ENCODE results near the gene VPS45. TPM values are rescaled to one million over a fixed set of nuclear protein-coding genes. Genes with fewer than 3 reads are reported as not detected.

Gene VPS45
- polyA plus RNA-seq, 1 of the 3 experiments (the other 2 are of a cell fraction), result 31.5 TPM

- TF ChIP-seq PBX3 (IDR thresholded peaks at IDR 0.05), result no peak
- TF ChIP-seq SMC3 (IDR thresholded peaks at IDR 0.05; ENCODE audit: low read depth, low read length), result no peak
- no peak for TF ChIP-seq RCOR1 (IDR thresholded peaks at IDR 0.05; ENCODE audit: low read length)
- TF ChIP-seq RXRA (IDR thresholded peaks at IDR 0.05; ENCODE audit: borderline replicate concordance, low read depth), result no peak
Observed at GRCh38 chr1:150066328-150066727, 1.2 kb upstream of the VPS45 start (continued).

- no peaks in the 10 kb centered on the region for H3K27me3 ChIP-seq (ENCODE audit: insufficient read depth)
- H3K4me1 ChIP-seq (ENCODE audit: control insufficient read depth in 1 of 2, insufficient read depth in 2 of 2, low read depth in 1 of 2, low read length in 1 of 2), result peaks cover 9 to 23% of the 10 kb centered on the region in 2 experiments
- H3K4me2 ChIP-seq, result peak overlapping the region; percentile 88
- TF ChIP-seq TEAD4 (IDR thresholded peaks at IDR 0.05; ENCODE audit: borderline replicate concordance, insufficient read depth), result no peak
- TF ChIP-seq FOXJ3 (CRISPR knock-in tag; IDR thresholded peaks at IDR 0.05), result no peak
- TF ChIP-seq ZBTB33 (IDR thresholded peaks at IDR 0.05; ENCODE audit: borderline replicate concordance, low read depth), result no peak
- no peak for TF ChIP-seq FOXM1 (IDR thresholded peaks at IDR 0.05; ENCODE audit: low read depth)
- no peak for TF ChIP-seq RAD21 (IDR thresholded peaks at IDR 0.05; ENCODE audit: low read length)
- TF ChIP-seq RCOR1 (IDR thresholded peaks at IDR 0.05; ENCODE audit: low read length), result no peak
- TF ChIP-seq PBX3 (IDR thresholded peaks at IDR 0.05), result no peak
- no peak for TF ChIP-seq USF1 (IDR thresholded peaks at IDR 0.05; ENCODE audit: borderline replicate concordance, low read depth)
- TF ChIP-seq CHD2 (IDR thresholded peaks at IDR 0.05; ENCODE audit: low read length, partially characterized antibody), result no peak
- TF ChIP-seq USF2 (IDR thresholded peaks at IDR 0.05; ENCODE audit: borderline replicate concordance, low read depth, low read length), result no peak
- TF ChIP-seq CTCF (IDR thresholded peaks at IDR 0.05), result no peak
- no peak for TF ChIP-seq MEF2A (IDR thresholded peaks at IDR 0.05; ENCODE audit: borderline replicate concordance, low read depth)
- TF ChIP-seq FOSL2 (IDR thresholded peaks at IDR 0.05; ENCODE audit: borderline replicate concordance, low read depth), result no peak
- no peak for TF ChIP-seq GATA2 (CRISPR knock-in tag; IDR thresholded peaks at IDR 0.05)
- TF ChIP-seq ELF1 (IDR thresholded peaks at IDR 0.05), result no peak
- TF ChIP-seq MXI1 (IDR thresholded peaks at IDR 0.05; ENCODE audit: low read depth, low read length), result no peak
- no peak for TF ChIP-seq POLR2AphosphoS5 (IDR thresholded peaks at IDR 0.05; ENCODE audit: low read depth, low read length)
- no peak for TF ChIP-seq SMC3 (IDR thresholded peaks at IDR 0.05; ENCODE audit: low read depth, low read length)
- no peak for TF ChIP-seq EP300 (IDR thresholded peaks at IDR 0.05; ENCODE audit: borderline replicate concordance in 1 of 2, low read depth in 1 of 2, low read length in 1 of 2)
- H2AFZ ChIP-seq (ENCODE audit: low read depth), result peak overlapping the region; percentile 77
- H3F3A ChIP-seq (replicated peaks; ENCODE audit: insufficient read depth), result peaks cover 33% of the 10 kb centered on the region
- no peak for DNase-seq
- H3K36me3 ChIP-seq (replicated peaks in 1 of 2; ENCODE audit: control insufficient read depth in 1 of 2, insufficient read depth in 2 of 2, low read length in 1 of 2), result peaks cover 12 to 16% of the 10 kb centered on the region in 2 experiments
- H3K4me3 ChIP-seq (ENCODE audit: low read depth in 2 of 2, low read length in 1 of 2), result peak overlapping the region; percentile 81 to 86
- ChIA-PET POLR2A (interaction anchor here (0.9 to 3.0 kb wide), 5 partner anchors 56 to 255 kb away, joined by 3 to 16 read pairs (median 5); partner anchors contain the start of genes OTUD7B and PRPF3), CTCF (interaction anchor here (0.7 to 2.3 kb wide), 5 partner anchors 9 to 1649 kb away, joined by 3 to 6 read pairs (median 4); no protein-coding TSS in a partner anchor)
- H3K79me2 ChIP-seq (ENCODE audit: insufficient read depth), result peaks cover 64% of the 10 kb centered on the region
- no peaks in the 10 kb centered on the region for H4K20me1 ChIP-seq (ENCODE audit: insufficient read depth)
- H3K27ac ChIP-seq (ENCODE audit: low read depth in 2 of 2, low read length in 1 of 2), result peak overlapping the region; percentile 90 to 98
- 2% methylated on average over 13 of the region's 18 CpGs for WGBS (ENCODE audit: low lambda C conversion rate)
- H3K9ac ChIP-seq, result peak overlapping the region; percentile 90
- no peaks in the 10 kb centered on the region for H3K9me2 ChIP-seq
- H3K9me3 ChIP-seq, result no peaks in the 10 kb centered on the region
Observed at GRCh38 chr1:150066838-150067183, 765 bp upstream of the VPS45 start.
